ENCODE results near the gene SAMD9.

- TF ChIP-seq CTCF (conservative IDR thresholded peaks at IDR 0.05; ENCODE audit: low read depth, low read length), result no peak
- TF ChIP-seq EZH2 (IDR thresholded peaks at IDR 0.05; ENCODE audit: borderline replicate concordance, low read depth, low read length, poor library complexity, severe bottlenecking), result no peak
Measured at GRCh38 chr7:93062599-93062998, 55.2 kb downstream of the SAMD9 start.

Measured in A673 (cell line).